Stimulated activated memory B cell treated with anti-CD40 and anti-IgM and Interleukin-4, amounts not matched to agents 10 μg/mL and 1 μg/mL and 100 μg/mL, for 72 hours (primary cell): Measurements from ENCODE around the gene SLC26A9.
"Not testable (repeated sequence)": the region's sequence is repeated elsewhere in the genome, so short reads cannot be mapped to it uniquely, and the experiment has no call there.

Experiments
- ATAC-seq: fragments of 150-1000 bp; cut with Tn5 transposase; 2 replicates; pipeline ENCODE4 v1.10.0; 2021
- H3K27ac Mint-ChIP-seq: one replicate; pipeline ENCODE4 v1.8.0; 2022; ENCODE audit warnings: mild to moderate bottlenecking, mixed read lengths
- H3K27me3 Mint-ChIP-seq: one replicate; pipeline ENCODE4 v1.8.0; 2022; ENCODE audit warnings: mixed read lengths
- H3K36me3 Mint-ChIP-seq: one replicate; pipeline ENCODE4 v1.8.0; 2022; ENCODE audit warnings: mixed read lengths
- H3K4me1 Mint-ChIP-seq: one replicate; pipeline ENCODE4 v1.8.0; 2022; ENCODE audit warnings: mixed read lengths
- H3K4me3 Mint-ChIP-seq: one replicate; pipeline ENCODE4 v1.8.0; 2022; ENCODE audit warnings: mild to moderate bottlenecking, moderate library complexity, mixed read lengths
- H3K9me3 Mint-ChIP-seq: one replicate; pipeline ENCODE4 v1.8.0; 2022; ENCODE audit warnings: mixed read lengths

The SLC26A9 gene

DNA sequence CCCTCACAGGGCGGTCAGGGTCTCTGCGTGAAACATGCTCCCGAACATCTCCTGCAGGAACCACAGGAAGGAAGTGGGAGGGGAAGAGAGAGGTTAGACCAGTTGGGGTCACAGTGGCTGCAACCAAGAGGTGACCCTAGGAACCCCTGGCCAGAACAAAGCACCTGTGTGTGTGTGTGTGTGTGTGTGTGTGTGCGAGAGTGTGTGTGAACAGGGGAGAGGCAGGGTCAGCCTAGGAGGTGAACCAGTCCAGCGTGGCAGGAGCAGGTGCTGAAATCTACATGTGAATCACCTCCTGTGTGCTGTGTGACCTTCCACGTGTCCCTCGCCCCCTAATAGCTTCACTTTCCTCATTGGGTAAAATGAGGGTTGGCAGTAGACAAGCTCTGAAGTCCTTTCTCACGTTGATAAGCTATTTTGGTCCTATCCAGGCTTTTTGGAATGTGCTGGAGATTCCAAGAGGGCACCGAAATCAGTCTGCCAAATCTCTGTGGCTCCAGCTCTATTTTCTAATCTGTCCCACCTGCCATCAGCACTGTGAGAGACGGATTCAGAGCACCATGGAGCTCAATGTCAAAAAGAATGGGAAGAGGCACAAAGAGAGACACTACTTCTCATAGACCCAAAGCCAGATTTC lies 27.8 kb downstream of the SLC26A9 start:
- peaks cover 8% of the 10 kb centered on the region for H3K27me3 Mint-ChIP-seq
- no peaks in the 10 kb centered on the region for H3K36me3 Mint-ChIP-seq
- H3K9me3 Mint-ChIP-seq = no peaks in the 10 kb centered on the region
- peaks cover 17% of the 10 kb centered on the region for H3K4me1 Mint-ChIP-seq
- H3K27ac Mint-ChIP-seq = no peak overlapping the region
- no peak for ATAC-seq
- H3K4me3 Mint-ChIP-seq = no peak overlapping the region

DNA sequence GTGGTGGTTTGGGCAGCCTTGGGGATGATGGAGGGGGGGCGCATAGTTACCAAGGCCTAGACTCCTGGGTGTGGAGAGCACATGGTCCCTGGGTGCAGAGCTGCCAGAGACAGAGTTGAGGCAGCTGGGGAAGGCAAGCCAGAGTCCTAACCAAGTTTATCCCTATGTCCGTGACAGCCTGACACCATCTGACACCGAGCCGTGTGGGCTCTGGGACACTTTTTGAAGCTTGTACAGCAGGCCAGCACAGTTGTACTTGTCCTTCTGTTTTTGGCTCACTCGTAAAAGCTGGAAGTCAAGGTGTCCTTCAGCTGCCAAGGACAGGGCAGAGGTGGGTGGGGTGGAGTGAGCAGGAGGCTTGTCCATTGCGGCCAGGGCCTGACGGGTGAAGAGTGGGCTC lies 28.5 kb downstream of the SLC26A9 start:
- peaks cover 17% of the 10 kb centered on the region for H3K4me1 Mint-ChIP-seq
- no peak overlapping the region for H3K4me3 Mint-ChIP-seq
- no peaks in the 10 kb centered on the region for H3K9me3 Mint-ChIP-seq
- no peaks in the 10 kb centered on the region for H3K36me3 Mint-ChIP-seq
- ATAC-seq = no peak
- H3K27ac Mint-ChIP-seq = no peak overlapping the region
- H3K27me3 Mint-ChIP-seq = peaks cover 2% of the 10 kb centered on the region

DNA sequence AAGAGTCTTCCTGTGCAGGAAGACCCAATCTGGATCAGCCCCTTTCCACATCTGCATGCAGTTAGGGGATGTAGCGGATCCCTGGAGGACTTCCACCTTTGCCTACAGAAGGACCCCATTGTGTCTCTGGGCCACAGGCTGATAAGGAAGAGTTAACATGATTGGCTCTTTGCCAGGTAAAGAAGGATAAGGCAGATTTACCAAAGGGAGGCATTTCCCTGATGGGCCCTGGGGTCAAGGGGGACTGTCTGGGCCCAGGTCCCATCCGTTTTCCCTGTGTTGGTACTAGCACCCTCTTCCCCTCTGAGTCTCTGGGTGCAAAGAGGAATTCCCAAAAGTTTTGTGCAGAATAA lies 29.1 kb downstream of the SLC26A9 start:
- no peaks in the 10 kb centered on the region for H3K27me3 Mint-ChIP-seq
- H3K36me3 Mint-ChIP-seq = no peaks in the 10 kb centered on the region
- no peak overlapping the region for H3K4me3 Mint-ChIP-seq
- H3K27ac Mint-ChIP-seq = no peak overlapping the region
- no peak for ATAC-seq
- H3K9me3 Mint-ChIP-seq = no peaks in the 10 kb centered on the region
- H3K4me1 Mint-ChIP-seq = peaks cover 17% of the 10 kb centered on the region

- no peaks in the 10 kb centered on the region for H3K27me3 Mint-ChIP-seq
- ATAC-seq = no peak
- no peak overlapping the region for H3K27ac Mint-ChIP-seq
- H3K4me1 Mint-ChIP-seq = peaks cover 17% of the 10 kb centered on the region
- no peak overlapping the region for H3K4me3 Mint-ChIP-seq
- H3K9me3 Mint-ChIP-seq = no peaks in the 10 kb centered on the region
- no peaks in the 10 kb centered on the region for H3K36me3 Mint-ChIP-seq
Observed at GRCh38 chr1:205913451-205914154, 29.7 kb downstream of the SLC26A9 start.

DNA sequence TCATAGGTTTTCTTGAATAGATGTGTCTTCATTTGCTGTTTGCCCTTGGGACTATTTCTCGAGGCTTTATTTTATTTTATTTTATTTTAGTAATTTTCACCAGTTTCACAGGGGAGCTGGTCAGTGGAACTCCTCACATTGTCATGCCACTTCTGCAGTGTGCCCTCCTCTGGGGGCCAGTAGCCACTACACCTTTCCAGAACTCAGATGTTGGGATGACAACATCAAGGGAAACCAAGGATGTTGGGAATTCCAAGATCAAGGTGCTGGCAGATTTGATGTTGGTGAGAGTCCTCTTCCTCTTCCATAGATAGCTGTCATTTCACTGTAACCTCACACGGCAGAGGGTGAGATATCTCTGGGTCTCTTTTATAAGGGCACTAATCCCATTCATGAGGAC lies 35.5 kb downstream of the SLC26A9 start:
- Mint-ChIP-seq H3K4me1 (peaks cover 7% of the 10 kb centered on the region), H3K36me3 (no peaks in the 10 kb centered on the region), H3K27me3 (no peaks in the 10 kb centered on the region), H3K4me3 (no peak overlapping the region), H3K27ac (no peak overlapping the region), H3K9me3 (no peaks in the 10 kb centered on the region)
- ATAC-seq = no peak

DNA sequence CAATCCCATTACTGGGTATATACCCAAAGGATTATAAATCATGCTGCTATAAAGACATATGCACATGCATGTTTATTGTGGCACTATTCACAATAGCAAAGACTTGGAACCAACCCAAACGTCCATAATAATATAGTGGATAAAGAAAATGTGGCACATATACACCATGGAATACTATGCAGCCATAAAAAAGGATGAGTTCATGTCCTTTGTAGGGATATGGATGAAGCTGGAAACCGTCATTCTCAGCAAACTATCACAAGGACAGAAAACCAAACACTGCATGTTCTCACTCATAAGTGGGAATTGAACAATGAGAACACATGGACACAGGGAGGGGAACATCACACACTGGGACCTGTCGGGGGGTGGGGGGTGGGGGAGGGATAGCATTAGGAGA lies 38.2 kb downstream of the SLC26A9 start:
- not testable (repeated sequence) for H3K27ac Mint-ChIP-seq, H3K4me1 Mint-ChIP-seq, H3K4me3 Mint-ChIP-seq, H3K9me3 Mint-ChIP-seq, ATAC-seq, H3K36me3 Mint-ChIP-seq, H3K27me3 Mint-ChIP-seq

- peaks cover 7% of the 10 kb centered on the region for H3K36me3 Mint-ChIP-seq
- peaks cover 12% of the 10 kb centered on the region for H3K27me3 Mint-ChIP-seq
- no peak overlapping the region for H3K4me3 Mint-ChIP-seq
- ATAC-seq = no peak
- H3K9me3 Mint-ChIP-seq = peaks cover 10% of the 10 kb centered on the region
- H3K27ac Mint-ChIP-seq = no peak overlapping the region
- H3K4me1 Mint-ChIP-seq = peaks cover 5% of the 10 kb centered on the region
Observed at GRCh38 chr1:205896351-205896750, 46.9 kb downstream of the SLC26A9 start.

DNA sequence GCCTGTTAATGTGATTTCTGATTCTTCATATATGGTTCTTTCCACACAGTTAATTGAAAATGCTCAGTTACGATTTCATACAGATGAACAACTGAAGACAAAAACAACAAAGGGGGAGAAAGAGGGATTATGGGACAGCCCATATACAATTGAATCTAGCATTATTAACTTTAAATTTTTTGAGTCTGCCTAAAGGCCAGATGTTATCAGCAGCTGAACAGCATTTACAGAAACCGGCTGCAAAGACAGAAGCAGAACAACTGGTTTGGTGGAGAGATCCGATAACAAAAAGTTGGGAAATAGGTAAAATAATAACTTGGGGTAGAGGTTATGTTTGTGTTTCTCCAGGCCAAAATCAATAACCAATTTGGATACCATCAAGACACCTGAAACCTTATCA lies 49.1 kb downstream of the SLC26A9 start:
- not testable (repeated sequence) for ATAC-seq, H3K4me3 Mint-ChIP-seq, H3K4me1 Mint-ChIP-seq, H3K27ac Mint-ChIP-seq, H3K27me3 Mint-ChIP-seq
- Mint-ChIP-seq H3K9me3 (peaks cover 23% of the 10 kb centered on the region), H3K36me3 (peaks cover 17% of the 10 kb centered on the region)

DNA sequence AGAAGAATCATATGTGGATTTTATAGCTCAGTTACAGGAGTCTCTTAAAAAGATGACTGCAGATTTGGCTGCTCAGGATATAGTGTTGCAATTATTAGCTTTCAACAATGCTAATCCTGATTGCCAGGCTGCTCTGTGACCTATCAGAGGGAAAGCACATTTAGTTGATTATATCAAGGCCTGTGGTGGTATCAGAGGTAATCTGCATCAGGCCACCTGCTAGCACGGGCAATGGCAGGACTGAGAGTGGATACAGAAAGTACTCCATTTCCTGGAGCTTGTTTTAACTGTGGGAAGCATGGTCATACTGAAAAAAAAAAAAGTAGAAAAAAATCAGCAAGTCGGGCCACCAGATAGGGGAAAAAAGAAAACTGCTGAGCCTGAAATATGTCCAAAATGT lies 51.1 kb downstream of the SLC26A9 start:
- Mint-ChIP-seq H3K36me3 (peaks cover 20% of the 10 kb centered on the region), H3K9me3 (peaks cover 25% of the 10 kb centered on the region), H3K27me3 (peaks cover 13% of the 10 kb centered on the region)
- ATAC-seq, H3K27ac Mint-ChIP-seq, H3K4me3 Mint-ChIP-seq, H3K4me1 Mint-ChIP-seq: not testable (repeated sequence)

DNA sequence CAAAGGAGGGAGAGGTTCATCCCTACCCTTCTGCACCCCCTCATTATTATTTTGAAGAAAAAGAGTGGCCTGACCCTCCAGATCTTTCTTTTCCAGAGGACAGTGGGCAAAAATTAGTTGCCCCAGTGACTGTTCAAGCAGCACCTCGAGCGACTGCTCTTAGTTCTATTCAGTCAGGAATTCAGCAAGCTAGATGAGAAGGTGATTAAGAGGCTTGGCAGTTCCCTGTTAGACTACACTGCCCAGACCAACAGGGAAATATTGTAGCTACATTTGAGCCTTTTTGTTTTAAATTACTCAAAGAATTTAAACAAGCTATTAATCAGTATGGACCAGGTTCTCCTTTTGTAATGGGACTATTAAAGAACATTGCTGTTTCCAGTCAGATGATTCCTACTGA lies 51.8 kb downstream of the SLC26A9 start:
- not testable (repeated sequence) for H3K27ac Mint-ChIP-seq, H3K4me1 Mint-ChIP-seq, ATAC-seq, H3K4me3 Mint-ChIP-seq
- Mint-ChIP-seq H3K27me3 (peaks cover 13% of the 10 kb centered on the region), H3K9me3 (peaks cover 22% of the 10 kb centered on the region), H3K36me3 (peaks cover 18% of the 10 kb centered on the region)

GRCh38 chr1:205890631-205891030 lies 52.6 kb downstream of the SLC26A9 start:
- ATAC-seq, H3K4me1 Mint-ChIP-seq, H3K27ac Mint-ChIP-seq, H3K4me3 Mint-ChIP-seq: not testable (repeated sequence)
- Mint-ChIP-seq H3K27me3 (peaks cover 13% of the 10 kb centered on the region), H3K36me3 (peaks cover 13% of the 10 kb centered on the region), H3K9me3 (peaks cover 15% of the 10 kb centered on the region)

DNA sequence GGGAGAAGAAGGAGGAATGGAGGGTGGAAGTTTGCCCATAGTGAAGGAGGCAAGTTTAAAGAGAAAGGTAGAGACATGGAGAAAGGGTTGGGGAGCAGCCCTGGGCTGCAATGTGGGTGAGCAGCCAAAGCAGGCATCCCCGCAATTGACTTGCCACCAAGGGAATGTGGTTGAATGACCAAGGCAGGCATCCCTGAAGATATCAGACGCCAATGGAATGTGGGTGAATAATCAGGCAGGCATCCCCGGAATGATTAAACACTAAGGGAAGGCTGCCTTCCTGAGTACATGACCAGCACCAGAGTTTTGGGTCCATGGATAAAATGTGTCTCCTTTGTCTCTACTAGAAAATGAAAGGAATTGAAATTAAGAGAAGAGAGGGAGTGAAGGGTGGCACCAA lies 53.5 kb downstream of the SLC26A9 start:
- H3K27ac Mint-ChIP-seq, H3K4me1 Mint-ChIP-seq, ATAC-seq, H3K4me3 Mint-ChIP-seq: not testable (repeated sequence)
- H3K9me3 Mint-ChIP-seq = peaks cover 15% of the 10 kb centered on the region
- peaks cover 13% of the 10 kb centered on the region for H3K27me3 Mint-ChIP-seq
- peaks cover 13% of the 10 kb centered on the region for H3K36me3 Mint-ChIP-seq

- Mint-ChIP-seq H3K27me3 (peaks cover 13% of the 10 kb centered on the region), H3K9me3 (peaks cover 15% of the 10 kb centered on the region), H3K36me3 (peaks cover 13% of the 10 kb centered on the region)
- ATAC-seq, H3K4me3 Mint-ChIP-seq, H3K27ac Mint-ChIP-seq, H3K4me1 Mint-ChIP-seq: not testable (repeated sequence)
Observed at GRCh38 chr1:205889006-205889405, 54.2 kb downstream of the SLC26A9 start.

DNA sequence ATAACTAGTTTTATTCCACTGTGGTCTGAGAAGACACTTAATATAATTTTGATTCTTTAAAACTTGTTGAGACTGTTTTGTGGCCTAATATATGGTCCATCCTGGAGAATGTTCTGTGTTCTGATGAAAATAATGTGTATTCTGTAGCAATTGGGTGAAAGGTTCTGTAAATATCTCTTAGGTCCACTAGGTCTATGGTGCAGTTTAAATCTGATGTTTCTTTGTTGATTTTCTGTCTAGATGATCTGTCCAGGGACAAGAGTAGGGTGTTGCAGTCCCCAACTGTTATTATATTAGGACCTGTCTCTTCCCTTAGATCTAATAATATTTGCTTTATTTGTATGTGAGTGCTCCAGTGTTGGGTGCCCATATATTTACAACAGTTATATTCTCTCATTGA lies 59.5 kb downstream of the SLC26A9 start:
- peaks cover 14% of the 10 kb centered on the region for H3K9me3 Mint-ChIP-seq
- H3K36me3 Mint-ChIP-seq = peaks cover 9% of the 10 kb centered on the region
- no peak for ATAC-seq
- peaks cover 1% of the 10 kb centered on the region for H3K4me1 Mint-ChIP-seq
- H3K4me3 Mint-ChIP-seq = no peak overlapping the region
- H3K27me3 Mint-ChIP-seq = peaks cover 8% of the 10 kb centered on the region
- no peak overlapping the region for H3K27ac Mint-ChIP-seq

DNA sequence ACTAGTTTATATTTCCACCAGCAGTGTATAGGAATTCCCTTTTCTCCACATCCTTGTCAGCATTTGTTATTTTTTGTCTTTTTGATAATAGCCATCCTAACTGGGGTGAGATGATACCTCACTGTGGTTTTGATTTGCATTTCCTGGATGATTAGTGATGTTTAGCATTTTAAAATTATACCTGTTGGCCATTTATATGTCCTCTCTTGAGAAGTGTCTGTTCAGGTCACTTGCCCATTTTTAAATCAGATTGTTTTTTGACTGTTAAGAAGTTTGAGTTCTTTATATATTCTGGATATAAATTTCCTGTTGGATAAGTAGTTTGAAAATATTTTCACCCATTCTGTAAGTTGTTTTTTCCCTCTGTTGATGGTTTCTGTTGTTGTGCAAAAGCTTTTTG lies 62.3 kb downstream of the SLC26A9 start:
- peaks cover 13% of the 10 kb centered on the region for H3K36me3 Mint-ChIP-seq
- H3K9me3 Mint-ChIP-seq = peaks cover 19% of the 10 kb centered on the region
- no peak overlapping the region for H3K4me3 Mint-ChIP-seq
- no peak for ATAC-seq
- H3K27me3 Mint-ChIP-seq = peaks cover 9% of the 10 kb centered on the region
- H3K4me1 Mint-ChIP-seq = no peaks in the 10 kb centered on the region
- H3K27ac Mint-ChIP-seq = no peak overlapping the region

DNA sequence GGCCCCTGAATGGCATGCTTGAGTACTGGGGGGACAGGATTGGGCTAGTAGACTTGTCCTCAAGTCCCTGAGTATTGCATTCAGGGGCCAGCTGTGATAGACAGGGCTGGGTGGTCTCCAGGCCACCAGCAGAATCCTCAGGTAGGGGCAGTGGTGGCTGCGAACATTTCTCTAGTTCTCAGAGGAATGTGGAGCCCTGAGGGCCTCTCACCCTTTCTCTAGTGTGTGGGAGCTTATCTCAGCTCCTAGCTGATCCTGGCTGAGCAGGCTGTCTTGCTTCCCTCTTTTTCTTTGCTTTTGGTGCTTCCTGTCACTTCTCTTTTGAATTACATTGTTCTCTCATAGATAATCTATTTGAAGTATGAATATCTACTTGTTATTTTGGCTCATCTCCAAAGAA lies 63.3 kb downstream of the SLC26A9 start:
- no peak overlapping the region for H3K4me3 Mint-ChIP-seq
- no peaks in the 10 kb centered on the region for H3K4me1 Mint-ChIP-seq
- peaks cover 9% of the 10 kb centered on the region for H3K27me3 Mint-ChIP-seq
- peaks cover 19% of the 10 kb centered on the region for H3K9me3 Mint-ChIP-seq
- no peak for ATAC-seq
- H3K36me3 Mint-ChIP-seq = peaks cover 13% of the 10 kb centered on the region
- H3K27ac Mint-ChIP-seq = no peak overlapping the region
